HepG2 (cell line): Measurements from ENCODE around the gene EIF3M. TPM values are rescaled to one million over a fixed set of nuclear protein-coding genes. Genes with fewer than 3 reads are reported as not detected.

Experiments
- ATAC-seq: fragments of 200-7000 bp; cut with Tn5 transposase; 3 replicates; pipeline ENCODE4 v1.9.1; 2020; ENCODE audit warnings: mild to moderate bottlenecking, moderate library complexity
- BruUV-seq: library from RNA; stranded (reverse); fragments of 400-500 nt; replicated peaks from 2 replicates; lab custom pipeline; 2021; lab: Mats Ljungman, UMichigan
- CTCF ChIA-PET: fragments of 300-600 bp; formaldehyde crosslinking; extraction: SDS; loops from one replicate; lab custom pipeline; 2021; ENCODE audit warnings: low total read pairs, inconsistent platforms, low intra/inter-chr PET ratio; lab: Yijun Ruan, JAX
- POLR2A ChIA-PET: fragments of 350-600 bp; sonication (Branson Sonifier 250); formaldehyde crosslinking; loops from one replicate; lab custom pipeline; 2020; ENCODE audit warnings: antibody characterized with exemption, inconsistent platforms; lab: Yijun Ruan, JAX
- DNase-seq: peaks from one replicate; pipeline ENCODE4 v3.0.0-alpha.2; 2015; ENCODE audit warnings: low spot score
- FAIRE-seq: peaks from 3 replicates; lab custom pipeline; 2011; peaks lifted over from hg19 to GRCh38; lab: Jason Lieb, UNC
- H2AFZ ChIP-seq: one replicate; pipeline ENCODE4 v1.6.1; 2011; ENCODE audit warnings: low read length, inconsistent platforms
- H3K27ac ChIP-seq: fragments of 300-600 bp; 3 replicates; pipeline ENCODE4 v1.8.0; 2011; ENCODE audit warnings: mixed run types, mild to moderate bottlenecking, mixed read lengths, low read length, inconsistent platforms; ENCODE audit not compliant: insufficient read depth; ENCODE audit errors: extremely low read length
- H3K27me3 ChIP-seq, 2 experiments: fragments of 200-600 bp in 1 of 2; 2 replicates in 1 of 2; 3 replicates in 1 of 2; pipeline versions ENCODE4 v1.6.0 to v1.8.0; 2011; ENCODE audit warnings: low read length in 2 of 2, mild to moderate bottlenecking in 2 of 2, moderate library complexity in 2 of 2, inconsistent platforms in 1 of 2; ENCODE audit not compliant: insufficient read depth in 2 of 2, control insufficient read depth in 1 of 2
- H3K36me3 ChIP-seq, 2 experiments: fragments of 200-600 bp in 1 of 2; replicated peaks in 1 of 2; 2 replicates in 1 of 2; 3 replicates in 1 of 2; pipeline versions ENCODE4 v1.5.1 to v1.8.0; 2011; ENCODE audit warnings: low read length in 2 of 2, inconsistent platforms in 1 of 2; ENCODE audit not compliant: insufficient read depth in 2 of 2, control insufficient read depth in 1 of 2
- H3K4me1 ChIP-seq: 2 replicates; pipeline ENCODE4 v1.5.1; 2012; ENCODE audit warnings: low read length, inconsistent platforms; ENCODE audit not compliant: insufficient read depth
- H3K4me2 ChIP-seq: 2 replicates; pipeline ENCODE4 v1.6.0; 2011; ENCODE audit warnings: low read depth, low read length, inconsistent platforms
- H3K4me3 ChIP-seq, 3 experiments: fragments of 200-600 bp in 1 of 3; sonication (generic), shearing (Covaris generic) in 1 of 3; replicated peaks in 1 of 3; 2 replicates each; pipeline ENCODE4 v1.5.1; 2011 to 2016; ENCODE audit warnings: low read length in 3 of 3, inconsistent platforms in 2 of 3, low read depth in 2 of 3, mild to moderate bottlenecking in 2 of 3, control low read depth in 1 of 3, mixed read lengths in 1 of 3; ENCODE audit not compliant: insufficient read depth in 1 of 3
- H3K79me2 ChIP-seq: one replicate; pipeline ENCODE4 v1.6.1; 2011; ENCODE audit warnings: low read length, inconsistent platforms; ENCODE audit not compliant: insufficient read depth
- H3K9ac ChIP-seq: 2 replicates; pipeline ENCODE4 v1.6.0; 2011; ENCODE audit warnings: mild to moderate bottlenecking, low read depth, low read length, inconsistent platforms; ENCODE audit not compliant: insufficient read depth
- H3K9me3 ChIP-seq: 2 replicates; pipeline ENCODE4 v1.5.1; 2012; ENCODE audit warnings: mild to moderate bottlenecking, low read length
- H4K20me1 ChIP-seq: 2 replicates; pipeline ENCODE4 v1.6.0; 2011; ENCODE audit warnings: inconsistent platforms, mild to moderate bottlenecking, low read length, moderate library complexity; ENCODE audit not compliant: insufficient read depth
- DDIT3 ChIP-seq: sonication (generic); formaldehyde crosslinking; IDR thresholded peaks from 2 replicates; pipeline ENCODE4 v1.4.0; 2020; ENCODE audit warnings: mild to moderate bottlenecking, missing genetic modification reagents
- DNMT1 ChIP-seq: sonication (generic); formaldehyde crosslinking; IDR thresholded peaks from 2 replicates; pipeline ENCODE4 v1.5.1; 2020; ENCODE audit warnings: mild to moderate bottlenecking, missing genetic modification reagents
- FOXP4 ChIP-seq: sonication (generic); formaldehyde crosslinking; IDR thresholded peaks from 2 replicates; pipeline ENCODE4 v1.4.0; 2020; ENCODE audit warnings: missing genetic modification reagents
- JARID2 ChIP-seq: sonication (generic); formaldehyde crosslinking; IDR thresholded peaks from 2 replicates; pipeline ENCODE4 v1.8.1; 2023; ENCODE audit warnings: missing genetic modification reagents, inconsistent platforms; ENCODE audit not compliant: insufficient replicate concordance
- MAZ ChIP-seq, 2 experiments: sonication (generic) in 1 of 2; formaldehyde crosslinking in 1 of 2; IDR thresholded peaks; 2 replicates each; pipeline versions ENCODE4 v1.5.0 to v1.6.1; 2012 to 2020; ENCODE audit warnings: low read depth in 2 of 2, mild to moderate bottlenecking in 2 of 2, borderline replicate concordance in 1 of 2, improper control_type of control experiment in 1 of 2, low read length in 1 of 2, missing genetic modification reagents in 1 of 2, moderate library complexity in 1 of 2
- MTF1 ChIP-seq: sonication (generic); formaldehyde crosslinking; IDR thresholded peaks from 2 replicates; pipeline ENCODE4 v1.5.0; 2020; ENCODE audit warnings: missing genetic modification reagents
- MXD4 ChIP-seq: IDR thresholded peaks from 2 replicates; pipeline ENCODE4 v1.6.1; 2016; ENCODE audit warnings: mild to moderate bottlenecking, missing biosample characterization, missing genetic modification reagents
- MYPOP ChIP-seq: sonication (generic); formaldehyde crosslinking; IDR thresholded peaks from 2 replicates; pipeline ENCODE4 v1.8.1; 2023; ENCODE audit warnings: mild to moderate bottlenecking, moderate library complexity, missing genetic modification reagents
- NCOA5 ChIP-seq: sonication (generic); formaldehyde crosslinking; IDR thresholded peaks from 2 replicates; pipeline ENCODE4 v1.4.0; 2020; ENCODE audit warnings: missing genetic modification reagents
- TARDBP ChIP-seq: sonication (generic); formaldehyde crosslinking; IDR thresholded peaks from 2 replicates; pipeline ENCODE4 v1.8.0; 2022; ENCODE audit warnings: mild to moderate bottlenecking, missing genetic modification reagents
- ZNF317 ChIP-seq: sonication (generic); formaldehyde crosslinking; IDR thresholded peaks from 2 replicates; pipeline ENCODE4 v1.5.0; 2020; ENCODE audit warnings: mild to moderate bottlenecking, missing genetic modification reagents
- ZNF326 ChIP-seq: sonication (generic); formaldehyde crosslinking; IDR thresholded peaks from 2 replicates; pipeline ENCODE4 v1.4.0; 2020; ENCODE audit warnings: missing genetic modification reagents, borderline replicate concordance
- ZNF414 ChIP-seq: sonication (generic); formaldehyde crosslinking; IDR thresholded peaks from 2 replicates; pipeline ENCODE4 v1.5.0; 2020; ENCODE audit warnings: missing genetic modification reagents
- ZNF563 ChIP-seq: sonication (generic); formaldehyde crosslinking; IDR thresholded peaks from 2 replicates; pipeline ENCODE4 v1.8.0; 2022; ENCODE audit warnings: mild to moderate bottlenecking, moderate library complexity, missing genetic modification reagents
- ZSCAN20 ChIP-seq: sonication (generic); formaldehyde crosslinking; IDR thresholded peaks from 2 replicates; pipeline ENCODE4 v1.4.0; 2020; ENCODE audit warnings: missing genetic modification reagents, mild to moderate bottlenecking, borderline replicate concordance
- WGBS: methylation state at CpG from one replicate; pipeline ENCODE4 v1.1.6; 2017; ENCODE audit warnings: low lambda C conversion rate; 5-methylcytosine and 5-hydroxymethylcytosine counted together
- in situ Hi-C: cut with HindIII; loops from 2 replicates; pipeline ENCODE4 v1.10.0; 2017; ENCODE audit warnings: low pct_unique_long_range_greater_than_20kb; ENCODE audit not compliant: extremely low pct_ligation_motif_present
- intact Hi-C: fragments of 100-400 bp; cut with micrococcal nuclease; formaldehyde crosslinking; loops from one replicate; pipeline ENCODE4 v1.10.0; 2022; ENCODE audit not compliant: unreplicated experiment
- polyA plus RNA-seq, 8 experiments: library from polyadenylated mRNA; depleted of rRNA in 3 of 8; stranded (reverse) in 7 of 8; unstranded in 1 of 8; fragments of >200 nt; fragmentation: Illumina TruSeq in 4 of 8; extraction: Trizol in 4 of 8; gene quantifications; 2 replicates each; pipeline versions ENCODE4 v1.2.1 to v1.2.3, GENCODE V29; 2011 to 2016; ENCODE audit warnings: low read depth in 4 of 8, missing spikeins in 1 of 8, mixed read lengths in 1 of 8; ENCODE audit not compliant: insufficient read depth in 1 of 8
- total RNA-seq, 5 experiments: library from RNA; depleted of rRNA; stranded (reverse); fragments of >200 nt; fragmentation: Illumina TruSeq; extraction: Trizol; gene quantifications; 2 replicates each; pipeline ENCODE4 v1.2.3, GENCODE V29; 2016; ENCODE audit warnings: low read depth in 1 of 5

EIF3M gene
- total and polyA plus RNA-seq, 2 of the 13 experiments (the other 11 are each of a cell fraction or from before 2014, with no cell fraction given): 279 to 389 TPM

- no peak overlapping the region for H3K4me3 ChIP-seq
- no peaks in the 10 kb centered on the region for H3K27me3 ChIP-seq
- in situ Hi-C loops (no loop called here), intact Hi-C loops (no loop called here)
- no peak for DNase-seq
- H3K36me3 ChIP-seq: no peaks in the 10 kb centered on the region
- FAIRE-seq: no peak
- ChIA-PET CTCF (no interaction called here), POLR2A (no interaction called here)
- no TSS peak for BruUV-seq
- H4K20me1 ChIP-seq: no peaks in the 10 kb centered on the region
- ATAC-seq: no peak
- TF ChIP-seq MTF1 (CRISPR knock-in tag): no peak
- no peak for TF ChIP-seq ZNF326 (CRISPR knock-in tag)
- no peak for TF ChIP-seq NCOA5 (CRISPR knock-in tag)
- TF ChIP-seq MXD4 (CRISPR knock-in tag): no peak
- no peak for TF ChIP-seq MAZ (IDR thresholded peaks at IDR 0.05; ENCODE audit: borderline replicate concordance, low read depth, low read length)
- TF ChIP-seq MAZ (CRISPR knock-in tag; IDR thresholded peaks at IDR 0.05; ENCODE audit: low read depth): no peak
- no peak for TF ChIP-seq TARDBP (CRISPR knock-in tag)
- no peak for TF ChIP-seq FOXP4
- TF ChIP-seq ZNF414: no peak
- TF ChIP-seq MYPOP (CRISPR knock-in tag): no peak
- no peak for TF ChIP-seq DDIT3 (CRISPR knock-in tag)
- TF ChIP-seq DNMT1 (CRISPR knock-in tag): no peak
- TF ChIP-seq ZNF317 (CRISPR knock-in tag): no peak
- TF ChIP-seq ZNF563 (CRISPR knock-in tag): no peak
- no peak for TF ChIP-seq JARID2 (CRISPR knock-in tag)
- no peak for TF ChIP-seq ZSCAN20
- 95% methylated on average over 3 of the region's 3 CpGs for WGBS
- no peak overlapping the region for H3K27ac ChIP-seq
- H3K9me3 ChIP-seq: peaks cover 7% of the 10 kb centered on the region; the same call in 1 of the 2 replicates
- peaks cover 14% of the 10 kb centered on the region for H3K4me1 ChIP-seq
- H3K79me2 ChIP-seq: no peaks in the 10 kb centered on the region
- no peak overlapping the region for H3K9ac ChIP-seq
- H2AFZ ChIP-seq: no peak overlapping the region
- H3K4me2 ChIP-seq: no peak overlapping the region
These were observed 27.2 kb downstream of the EIF3M start for GRCh38 chr11:32610797-32611352.
